Astrocyte (in vitro differentiated cells and primary cell): ENCODE measurements around the gene TMCC1. TPM values are rescaled to one million over a fixed set of nuclear protein-coding genes. Genes with fewer than 3 reads are reported as not detected.

Experiments
- DNase-seq: peaks from one replicate; pipeline ENCODE4 v3.0.0-alpha.2; 2010; ENCODE audit warnings: low read depth
- FAIRE-seq: peaks from 2 replicates; lab custom pipeline; 2011; peaks lifted over from hg19 to GRCh38; lab: Jason Lieb, UNC
- H2AFZ ChIP-seq: 2 replicates; pipeline ENCODE4 v1.6.0; 2012; ENCODE audit warnings: low read depth, low read length, inconsistent platforms
- H3K27ac ChIP-seq: 2 replicates; pipeline ENCODE4 v1.5.1; 2011; ENCODE audit warnings: low read depth, low read length, inconsistent platforms
- H3K27me3 ChIP-seq: 2 replicates; pipeline ENCODE4 v1.6.0; 2011; ENCODE audit warnings: low read length, inconsistent platforms; ENCODE audit not compliant: insufficient read depth
- H3K36me3 ChIP-seq: 2 replicates; pipeline ENCODE4 v1.5.1; 2011; ENCODE audit warnings: low read length, inconsistent platforms; ENCODE audit not compliant: insufficient read depth
- H3K4me1 ChIP-seq: 2 replicates; pipeline ENCODE4 v1.5.1; 2011; ENCODE audit warnings: low read length, inconsistent platforms; ENCODE audit not compliant: insufficient read depth
- H3K4me2 ChIP-seq: 2 replicates; pipeline ENCODE4 v1.6.0; 2012; ENCODE audit warnings: low read length, inconsistent platforms
- H3K4me3 ChIP-seq: 2 replicates; pipeline ENCODE4 v1.5.1; 2011; ENCODE audit warnings: low read depth, mild to moderate bottlenecking, low read length, inconsistent platforms; ENCODE audit not compliant: insufficient read depth
- H3K79me2 ChIP-seq: 2 replicates; pipeline ENCODE4 v1.6.0; 2012; ENCODE audit warnings: mild to moderate bottlenecking, low read length, inconsistent platforms; ENCODE audit not compliant: insufficient read depth
- H3K9ac ChIP-seq: 2 replicates; pipeline ENCODE4 v1.6.0; 2012; ENCODE audit warnings: mild to moderate bottlenecking, low read length, inconsistent platforms
- H3K9me3 ChIP-seq: 2 replicates; pipeline ENCODE4 v1.5.1; 2012; ENCODE audit warnings: low read depth, mild to moderate bottlenecking, low read length, inconsistent platforms; ENCODE audit not compliant: insufficient read depth
- H4K20me1 ChIP-seq: 2 replicates; pipeline ENCODE4 v1.6.0; 2012; ENCODE audit warnings: low read length, inconsistent platforms; ENCODE audit not compliant: insufficient read depth
- H3K27ac Mint-ChIP-seq: one replicate; pipeline ENCODE4 v1.8.0; 2021; ENCODE audit warnings: mild to moderate bottlenecking, mixed read lengths; ENCODE audit not compliant: unreplicated experiment
- H3K27me3 Mint-ChIP-seq: one replicate; pipeline ENCODE4 v1.8.0; 2021; ENCODE audit warnings: low read depth, mixed read lengths; ENCODE audit not compliant: unreplicated experiment
- H3K36me3 Mint-ChIP-seq: one replicate; pipeline ENCODE4 v1.8.0; 2021; ENCODE audit warnings: low read depth, mixed read lengths; ENCODE audit not compliant: unreplicated experiment
- H3K4me1 Mint-ChIP-seq: one replicate; pipeline ENCODE4 v1.8.0; 2021; ENCODE audit warnings: low read depth, mixed read lengths; ENCODE audit not compliant: unreplicated experiment
- H3K4me3 Mint-ChIP-seq: one replicate; pipeline ENCODE4 v1.8.0; 2021; ENCODE audit warnings: mild to moderate bottlenecking, moderate library complexity, mixed read lengths; ENCODE audit not compliant: unreplicated experiment
- H3K9me3 Mint-ChIP-seq: one replicate; pipeline ENCODE4 v1.8.0; 2021; ENCODE audit warnings: mild to moderate bottlenecking, mixed read lengths; ENCODE audit not compliant: unreplicated experiment
- CTCF ChIP-seq: IDR thresholded peaks from 2 replicates; pipeline ENCODE4 v1.5.1; 2011; ENCODE audit warnings: low read depth, mild to moderate bottlenecking, inconsistent platforms, low read length, moderate library complexity; ENCODE audit not compliant: insufficient read depth
- EZH2 ChIP-seq: IDR thresholded peaks from 2 replicates; pipeline ENCODE4 v1.6.1; 2012; ENCODE audit warnings: mild to moderate bottlenecking, low read length, inconsistent platforms; ENCODE audit not compliant: insufficient read depth
- total RNA-seq: library from RNA; stranded (reverse); gene quantifications from 2 replicates; pipeline ENCODE4 v1.2.1, GENCODE V29; 2021

The TMCC1 gene
- total RNA-seq, 1 donor from 2014 or later, result 37.9 TPM

- TF ChIP-seq EZH2 (no peak), CTCF (no peak)
- no peaks in the 10 kb centered on the region for H3K27me3 Mint-ChIP-seq
- Histone ChIP-seq H4K20me1 (peaks cover 71% of the 10 kb centered on the region), H3K4me1 (peaks cover 22% of the 10 kb centered on the region), H3K9ac (no peak overlapping the region), H3K36me3 (no peaks in the 10 kb centered on the region), H3K27ac (no peak overlapping the region), H3K9me3 (no peaks in the 10 kb centered on the region), H3K4me3 (no peak overlapping the region), H3K4me2 (no peak overlapping the region), H3K27me3 (peaks cover 4% of the 10 kb centered on the region), H3K79me2 (peaks cover 28% of the 10 kb centered on the region), H2AFZ (no peak overlapping the region)
- H3K4me1 Mint-ChIP-seq, result peaks cover 38% of the 10 kb centered on the region
- peaks cover 2% of the 10 kb centered on the region for H3K36me3 Mint-ChIP-seq
- no peak for DNase-seq
- no peaks in the 10 kb centered on the region for H3K9me3 Mint-ChIP-seq
- FAIRE-seq, result no peak
- H3K4me3 Mint-ChIP-seq, result peak overlapping the region; percentile 25
- peak overlapping the region; percentile 16 for H3K27ac Mint-ChIP-seq
Observed at GRCh38 chr3:129890125-129890524, 3.4 kb downstream of the TMCC1 start.

GRCh38 chr3:129888771-129889170, 4.7 kb downstream of the TMCC1 start:
- Histone ChIP-seq H3K4me3 (no peak overlapping the region), H2AFZ (no peak overlapping the region), H3K4me2 (peak overlapping the region; percentile 16), H3K27ac (no peak overlapping the region), H3K4me1 (peaks cover 18% of the 10 kb centered on the region), H3K9me3 (no peaks in the 10 kb centered on the region), H3K36me3 (no peaks in the 10 kb centered on the region), H3K79me2 (peaks cover 31% of the 10 kb centered on the region), H3K27me3 (peaks cover 4% of the 10 kb centered on the region), H4K20me1 (peaks cover 78% of the 10 kb centered on the region), H3K9ac (no peak overlapping the region)
- H3K27me3 Mint-ChIP-seq, result no peaks in the 10 kb centered on the region
- H3K36me3 Mint-ChIP-seq, result peaks cover 2% of the 10 kb centered on the region
- peak; percentile 96 for DNase-seq
- no peak for TF ChIP-seq CTCF
- no peak for TF ChIP-seq EZH2
- H3K4me1 Mint-ChIP-seq, result peaks cover 35% of the 10 kb centered on the region
- H3K27ac Mint-ChIP-seq, result peak overlapping the region; percentile 77
- peak; percentile 90 for FAIRE-seq
- no peaks in the 10 kb centered on the region for H3K9me3 Mint-ChIP-seq
- peak overlapping the region; percentile 60 for H3K4me3 Mint-ChIP-seq

GRCh38 chr3:129881261-129881660, 12.2 kb downstream of the TMCC1 start:
- H3K4me1 Mint-ChIP-seq, result peaks cover 9% of the 10 kb centered on the region
- Histone ChIP-seq H3K9me3 (no peaks in the 10 kb centered on the region), H3K4me1 (no peaks in the 10 kb centered on the region), H3K9ac (no peak overlapping the region), H3K4me3 (no peak overlapping the region), H3K36me3 (no peaks in the 10 kb centered on the region), H3K27ac (no peak overlapping the region), H4K20me1 (peaks cover 61% of the 10 kb centered on the region), H3K4me2 (no peak overlapping the region), H3K27me3 (no peaks in the 10 kb centered on the region), H3K79me2 (peaks cover 21% of the 10 kb centered on the region), H2AFZ (no peak overlapping the region)
- no peak overlapping the region for H3K4me3 Mint-ChIP-seq
- H3K9me3 Mint-ChIP-seq, result no peaks in the 10 kb centered on the region
- DNase-seq (no peak), FAIRE-seq (no peak)
- TF ChIP-seq CTCF, result no peak
- no peak for TF ChIP-seq EZH2
- peaks cover 4% of the 10 kb centered on the region for H3K36me3 Mint-ChIP-seq
- no peak overlapping the region for H3K27ac Mint-ChIP-seq
- no peaks in the 10 kb centered on the region for H3K27me3 Mint-ChIP-seq
